Stomach (tissue), 4 donors: ENCODE data around the gene CFLAR.
A peak's percentile ranks its signal among the peaks of the same experiment; 100 is the strongest.

Experiments used
- CTCF ChIP-seq, 7 experiments: fragments of 450-650 bp in 4 of 7; fragments of 200-600 bp in 3 of 7; sonication (generic) in 3 of 7; IDR thresholded peaks; one replicate each; pipeline ENCODE4 v1.5.1; 2016 to 2019; ENCODE audit warnings: antibody characterized with exemption in 7 of 7, control low read depth in 2 of 7, mild to moderate bottlenecking in 1 of 7
- EP300 ChIP-seq: sonication (generic); formaldehyde crosslinking; IDR thresholded peaks from one replicate; pipeline ENCODE4 v1.6.1; 2017; ENCODE audit warnings: antibody characterized with exemption
- POLR2A ChIP-seq, 4 donors: fragments of 450-650 bp; IDR thresholded peaks; one replicate each; pipeline ENCODE4 v1.6.1; 2016; ENCODE audit warnings: antibody characterized with exemption in 4 of 4, control low read depth in 2 of 4, mild to moderate bottlenecking in 1 of 4, moderate library complexity in 1 of 4
- POLR2AphosphoS5 ChIP-seq, 3 donors: sonication (generic); formaldehyde crosslinking; IDR thresholded peaks; one replicate each; pipeline ENCODE4 v1.6.1; 2016; ENCODE audit warnings: antibody characterized with exemption in 3 of 3

- TF ChIP-seq CTCF (IDR thresholded peaks at IDR 0.05) (peak in 3 of 7 experiments; percentile 26 to 53 (median 51)), POLR2A (IDR thresholded peaks at IDR 0.05) (peak in 1 of 4 donors; percentile 56), EP300 (no peak), POLR2AphosphoS5 (IDR thresholded peaks at IDR 0.05) (peak; percentile 54 to 93 (median 92))
These were observed 66.8 kb downstream of the CFLAR start, which contains the start of gene CASP10 for GRCh38 chr2:201182650-201183364.
